ENCODE measurements around the gene SLC7A8.

SLC7A8 gene

DNA sequence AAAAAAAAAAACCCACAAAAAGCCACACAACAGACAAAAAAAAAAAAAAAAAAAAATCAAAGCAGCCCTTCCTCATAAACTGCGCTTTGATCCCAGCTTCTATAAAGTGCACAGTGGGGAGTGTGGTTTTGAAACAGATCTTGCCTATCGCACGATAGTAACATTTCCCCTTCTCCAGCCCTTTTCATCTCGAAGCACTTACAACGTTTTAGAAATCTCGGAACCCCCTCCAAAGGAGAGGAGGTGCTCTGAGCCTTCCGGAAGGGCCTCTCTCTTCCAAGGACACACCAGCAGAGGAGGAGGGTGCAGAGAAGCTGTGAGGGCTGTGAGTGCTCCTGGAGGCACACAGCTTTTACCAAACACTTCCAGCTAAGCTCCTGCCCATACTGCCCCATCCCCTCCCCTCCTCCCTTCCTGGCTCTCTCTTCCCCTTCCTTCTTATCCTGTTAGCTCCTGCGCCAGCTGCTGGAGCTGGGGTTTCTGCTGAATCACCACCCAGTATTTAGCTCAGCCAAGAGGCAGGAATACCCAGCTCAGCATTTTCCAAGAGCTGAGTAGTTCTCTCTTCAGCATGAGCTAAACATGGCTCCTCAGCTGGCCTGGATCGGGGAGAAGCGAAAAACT lies 28.4 kb downstream of the SLC7A8 start:
- DNase-seq (ENCODE audit: low read depth) = peak; percentile 87

DNA sequence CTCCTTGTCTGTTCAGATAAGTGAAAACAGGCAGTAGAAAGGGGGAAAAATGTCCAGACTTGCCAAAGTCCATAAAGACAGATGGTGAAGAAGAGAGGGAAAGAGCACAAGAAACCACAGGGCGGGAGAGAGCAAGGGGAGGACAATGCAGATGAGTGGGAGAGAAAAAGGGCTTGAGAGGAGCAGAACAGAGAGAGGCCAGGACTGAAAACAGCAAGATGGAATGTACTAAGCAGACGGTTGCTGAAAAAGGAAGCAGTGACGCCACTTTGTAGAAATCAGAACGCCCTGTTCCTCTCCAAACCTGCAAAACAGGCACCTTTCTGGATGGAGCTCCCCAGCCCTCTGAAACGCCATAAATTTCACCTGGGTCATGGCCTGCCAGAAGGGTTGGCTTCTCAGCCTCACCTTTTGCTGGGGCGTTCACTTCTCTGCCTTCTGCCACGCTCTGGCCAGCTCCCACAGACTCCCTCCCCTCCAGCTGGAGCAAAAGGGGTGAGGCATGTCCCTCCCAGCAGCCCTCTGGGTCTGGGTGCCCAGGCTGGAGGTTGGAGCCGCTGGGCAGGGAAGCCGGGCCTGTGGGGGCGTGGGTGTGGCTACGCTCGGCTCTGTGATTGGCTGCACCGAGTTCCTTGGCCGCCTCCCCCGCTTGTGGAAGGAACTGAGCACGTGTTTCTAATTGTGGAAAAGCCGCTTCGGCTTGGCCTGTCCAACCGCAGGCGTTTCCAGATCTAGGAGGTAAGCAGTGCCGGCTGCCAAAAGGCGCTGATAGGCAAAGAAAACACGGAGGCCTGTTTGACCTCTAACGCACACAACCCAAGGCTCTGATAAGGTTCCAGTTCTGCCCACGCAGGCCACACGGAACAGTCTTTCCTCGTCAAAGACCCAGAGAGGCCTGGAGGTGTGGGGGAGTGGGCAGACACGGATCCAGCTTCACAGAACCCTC lies 29.3 kb downstream of the SLC7A8 start:
- peak; percentile 87 for DNase-seq (ENCODE audit: low read depth)

DNA sequence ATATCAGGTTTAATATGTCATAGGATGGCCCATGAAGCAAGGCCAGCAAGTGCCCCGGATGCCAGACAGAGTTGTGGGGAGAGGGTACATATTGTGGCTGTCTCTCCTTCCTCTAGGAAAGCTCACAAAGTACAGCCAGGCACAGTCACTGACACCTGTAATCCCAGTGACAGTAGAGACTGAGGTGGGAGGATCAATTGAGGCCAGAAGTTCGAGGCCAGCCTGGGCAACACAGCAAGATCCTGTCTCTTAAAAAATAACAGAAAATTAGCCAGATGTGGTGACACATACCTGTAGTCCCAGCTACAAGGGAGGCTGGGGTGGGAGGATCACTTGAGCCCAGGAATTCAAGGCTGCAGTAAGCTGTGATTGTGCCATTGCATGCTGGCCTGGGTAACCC lies 32.1 kb downstream of the SLC7A8 start:
- no peak for DNase-seq (ENCODE audit: low read depth)

DNA sequence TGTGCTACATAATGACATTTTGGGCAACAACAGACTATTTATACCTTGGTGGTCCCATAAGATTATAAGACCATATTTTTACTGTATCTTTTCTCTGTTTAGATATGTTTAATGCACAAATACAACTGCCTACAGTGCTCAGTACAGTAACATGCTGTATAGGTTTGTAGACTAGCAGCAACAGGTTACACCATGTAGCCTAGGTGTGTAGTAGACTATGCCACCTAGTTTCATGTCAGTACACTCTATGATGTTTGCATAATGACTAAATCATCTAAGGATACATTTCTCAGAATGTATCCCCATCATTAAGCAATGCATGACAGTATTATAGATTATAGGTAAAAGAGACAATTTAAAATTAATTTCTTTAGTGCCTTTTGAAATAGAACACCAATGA lies 33.7 kb downstream of the SLC7A8 start:
- no peak for DNase-seq (ENCODE audit: low read depth)

DNA sequence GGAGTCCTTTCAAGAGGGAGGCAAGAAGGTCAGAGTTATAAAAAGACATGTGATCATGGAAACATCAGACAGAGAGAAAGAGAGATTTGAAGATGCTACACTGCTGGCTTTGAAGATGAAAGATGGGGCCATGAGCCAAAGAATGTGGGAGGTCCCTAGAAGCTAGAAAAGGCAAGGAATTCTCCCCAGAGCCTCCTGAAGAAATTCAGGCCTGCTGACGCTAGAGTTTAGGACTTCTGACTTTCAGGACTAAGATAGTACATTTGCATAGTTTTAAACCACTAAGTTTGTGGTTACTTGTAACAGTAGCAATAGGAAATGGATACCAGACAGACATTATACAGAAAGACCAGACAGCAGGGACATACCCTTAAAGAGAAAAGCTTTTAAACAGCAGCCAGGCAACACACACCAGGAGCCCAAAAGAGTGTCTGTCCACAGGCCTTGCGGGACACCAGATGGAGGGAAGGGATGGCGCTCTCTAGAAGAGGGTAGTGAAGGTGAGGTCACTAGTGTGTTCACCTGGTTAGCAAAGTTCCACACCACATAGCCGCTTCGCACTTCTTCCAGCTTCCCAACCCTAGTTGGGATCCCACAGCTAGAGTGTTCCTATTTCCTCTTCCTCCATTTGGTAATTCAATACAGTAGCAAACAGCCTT lies 34.7 kb downstream of the SLC7A8 start:
- no peak for DNase-seq (ENCODE audit: low read depth)

DNA sequence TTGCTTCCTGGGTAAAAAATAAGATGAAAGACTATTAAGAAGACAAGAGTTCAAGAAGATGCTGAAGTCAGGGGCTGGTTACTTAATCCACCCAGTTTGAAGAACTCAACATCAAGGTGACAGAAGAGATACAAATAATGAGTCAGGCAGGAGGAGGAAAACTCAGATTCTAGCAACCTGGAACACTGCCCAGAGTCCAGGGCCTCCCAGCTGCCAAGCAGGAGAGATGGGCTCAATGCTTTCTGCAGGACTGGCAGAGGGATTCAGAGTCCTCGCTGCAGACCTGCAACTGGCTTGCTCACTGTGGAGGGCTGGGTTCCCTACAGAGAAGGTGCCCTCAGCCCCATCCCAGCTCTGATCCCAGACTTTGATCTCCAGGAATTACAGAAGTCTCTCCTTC lies 35.8 kb downstream of the SLC7A8 start:
- no peak for DNase-seq (ENCODE audit: low read depth)

DNA sequence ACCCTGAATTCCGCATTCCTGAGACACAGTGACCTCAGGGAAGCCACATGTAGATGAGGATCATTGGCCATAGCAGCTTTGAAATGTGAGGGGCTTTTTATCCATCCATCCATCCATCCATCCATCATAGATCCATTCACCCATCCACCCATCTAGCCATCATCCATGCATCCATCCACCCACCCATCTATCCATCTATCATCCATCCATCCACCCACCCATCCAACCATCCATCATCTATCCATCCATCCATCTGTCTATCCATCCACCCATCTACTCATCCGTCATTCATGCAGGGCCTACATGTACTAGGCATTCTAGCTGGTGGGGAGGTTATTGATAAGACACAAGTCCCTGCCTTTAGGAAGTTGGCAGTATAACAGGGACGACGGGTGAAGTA lies 36.5 kb downstream of the SLC7A8 start:
- DNase-seq (ENCODE audit: low read depth) = no peak

DNA sequence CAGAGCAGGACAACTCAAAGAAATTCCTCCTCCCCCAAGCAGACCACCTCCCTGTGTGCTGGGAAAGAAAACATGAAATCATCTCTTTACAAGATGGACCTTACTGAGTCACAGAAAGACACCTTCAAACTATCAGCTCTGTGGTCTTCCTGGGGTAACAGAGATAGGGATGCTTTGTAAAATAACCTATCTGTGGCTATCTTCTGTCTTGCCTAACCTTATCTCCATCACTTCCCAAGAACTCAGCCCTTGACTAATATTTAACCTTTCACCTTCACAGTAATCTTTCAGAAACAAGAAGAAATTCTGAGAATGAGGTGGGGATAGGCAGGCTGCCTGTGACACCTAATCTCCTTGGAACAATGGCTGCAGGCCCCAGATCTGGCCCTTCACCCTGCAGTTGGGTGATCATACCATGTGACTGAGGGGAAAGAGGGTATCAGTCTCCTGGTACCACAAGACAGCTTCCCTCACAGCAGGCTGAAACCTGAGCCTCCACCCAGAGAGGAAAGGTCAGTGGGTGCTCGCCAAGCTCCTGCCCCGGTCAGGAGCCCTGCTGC lies 37.0 kb downstream of the SLC7A8 start:
- DNase-seq (ENCODE audit: low read depth) = no peak

DNA sequence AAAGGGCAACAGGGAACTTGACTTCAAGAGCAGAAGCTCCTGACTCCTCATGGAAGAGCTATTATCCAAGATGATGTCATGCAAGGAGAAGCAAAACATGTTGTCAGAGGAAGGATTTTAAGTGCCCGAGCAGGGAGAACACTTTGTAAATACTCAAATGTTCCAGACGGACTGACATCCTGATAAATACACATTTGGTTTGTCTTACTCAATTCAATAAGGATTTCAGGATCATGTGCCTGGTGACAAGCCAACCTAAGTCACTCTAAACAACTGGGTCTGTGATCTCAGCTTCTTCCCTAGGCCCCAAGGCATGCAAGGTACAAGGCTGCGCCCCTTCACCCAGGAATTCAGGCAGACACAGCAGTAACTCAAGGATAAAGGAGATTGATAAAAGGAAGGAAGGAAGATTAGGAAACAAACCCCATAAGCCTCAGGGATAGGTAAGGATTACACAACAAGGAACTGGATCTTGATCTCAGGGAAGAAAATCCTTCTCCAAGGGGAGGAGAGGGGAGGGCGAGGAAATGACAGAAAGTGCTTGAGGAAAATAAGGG lies 37.6 kb downstream of the SLC7A8 start:
- no peak for DNase-seq (ENCODE audit: low read depth)

DNA sequence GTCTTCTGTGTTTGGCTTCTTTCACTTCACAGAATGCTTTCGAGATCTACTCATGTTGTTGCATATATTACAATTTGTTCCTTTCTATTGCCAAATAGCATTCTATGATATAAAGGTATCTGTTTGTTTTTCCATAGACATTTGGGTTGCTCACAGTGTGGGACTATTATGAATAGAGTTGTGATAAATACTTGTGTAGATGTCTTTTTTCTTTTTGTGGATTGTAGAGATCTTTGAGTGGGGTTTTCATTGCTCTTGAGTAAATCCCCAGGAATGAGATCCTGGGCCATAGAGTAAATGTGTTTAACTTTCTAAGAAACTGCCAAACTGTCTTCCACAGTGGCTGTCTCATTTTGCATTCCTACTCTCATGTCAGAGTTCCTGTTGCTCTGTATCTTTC lies 39.5 kb downstream of the SLC7A8 start:
- no peak for DNase-seq (ENCODE audit: low read depth)

DNA sequence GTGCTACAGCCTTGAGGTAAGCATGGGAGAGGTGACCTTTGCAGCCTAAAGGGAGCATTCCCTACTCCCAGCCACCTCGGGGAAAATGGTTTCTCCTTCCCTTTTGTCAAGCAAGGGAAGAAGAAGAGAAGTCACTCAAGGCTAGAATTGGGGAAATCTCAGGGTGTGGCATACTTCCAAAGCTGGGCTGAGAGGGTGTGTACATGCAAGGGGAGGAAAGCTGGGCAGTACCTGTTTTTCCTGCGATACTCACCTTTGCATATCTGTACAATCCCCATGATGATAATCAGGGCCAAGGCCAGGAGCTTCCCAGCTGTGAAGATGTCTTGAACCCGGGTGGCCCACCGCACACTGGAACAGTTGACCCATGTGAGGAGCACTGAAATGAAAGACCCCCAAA lies 40.6 kb downstream of the SLC7A8 start:
- no peak for DNase-seq (ENCODE audit: low read depth)

DNA sequence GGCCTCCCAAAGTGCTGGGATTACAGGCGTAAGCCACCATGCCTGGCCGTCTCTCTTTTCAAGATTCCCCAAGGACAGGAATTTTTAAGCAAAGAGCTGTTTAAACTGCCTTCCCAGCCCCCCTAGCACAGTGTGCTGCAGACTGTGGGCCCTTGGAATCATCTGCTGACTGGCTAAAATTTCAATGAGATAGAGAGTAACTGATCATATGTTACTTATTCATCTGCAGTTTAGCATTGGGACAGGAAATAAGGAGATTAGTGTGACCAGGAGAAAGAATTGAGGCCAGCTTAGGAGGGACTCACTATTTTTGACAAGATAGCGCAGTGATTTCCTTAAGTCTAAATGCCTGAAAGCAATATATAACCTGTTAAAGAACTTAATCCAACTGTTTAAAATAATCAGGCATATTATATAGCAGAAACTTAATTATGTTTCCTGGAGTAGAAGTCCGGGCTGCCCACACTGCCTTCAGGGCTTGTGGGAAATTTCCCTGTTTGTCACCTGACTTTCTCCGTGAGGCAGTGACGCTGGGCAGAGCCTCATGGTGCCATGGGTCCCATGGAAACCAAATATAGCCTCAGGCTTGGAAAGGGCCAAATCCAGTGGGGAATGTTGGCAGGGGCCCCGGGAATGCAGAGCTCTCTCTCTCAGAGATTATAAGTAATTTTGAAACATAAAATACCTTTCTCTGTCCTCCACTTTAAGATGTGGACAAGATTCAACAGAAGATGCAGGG lies 41.6 kb downstream of the SLC7A8 start:
- no peak for DNase-seq (ENCODE audit: low read depth)

DNA sequence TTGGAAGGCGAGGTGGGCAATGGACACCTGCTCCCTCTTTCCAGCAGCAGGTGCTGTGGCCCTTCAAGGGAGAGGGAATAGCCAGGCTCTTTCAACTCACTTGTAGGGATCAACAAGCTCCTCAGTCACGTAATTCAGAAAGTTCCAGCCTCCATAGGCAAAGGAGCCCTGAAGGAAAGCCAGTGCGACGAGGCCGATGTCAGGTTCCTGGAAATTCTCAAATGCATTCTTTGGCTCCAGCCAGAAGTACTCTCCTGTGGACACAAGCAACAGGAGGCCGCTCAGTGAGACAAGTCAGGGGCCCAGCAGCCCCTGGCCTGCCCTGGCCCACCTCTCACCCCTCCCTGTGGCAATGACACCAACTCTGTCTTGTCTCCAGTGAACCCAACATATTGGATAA lies 43.1 kb downstream of the SLC7A8 start:
- no peak for DNase-seq (ENCODE audit: low read depth)

DNA sequence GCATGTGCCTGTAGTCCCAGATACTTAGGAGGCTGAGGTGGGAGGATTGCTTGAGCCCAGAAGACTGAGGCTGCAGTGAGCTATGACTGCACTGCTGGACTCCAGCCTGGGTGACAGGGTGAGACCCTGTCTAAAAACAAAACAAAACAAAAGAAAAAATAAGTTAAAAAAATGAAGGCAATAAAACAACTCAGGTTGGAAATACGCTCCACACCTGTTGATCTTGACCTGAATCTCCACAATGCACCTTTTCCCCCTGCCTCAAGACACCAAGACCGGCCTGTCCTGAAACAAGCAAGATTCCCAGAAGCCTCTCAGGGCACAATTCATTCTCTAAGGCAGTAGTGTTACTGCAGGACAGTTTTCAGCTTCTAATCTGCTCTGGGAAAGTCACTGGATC lies 43.6 kb downstream of the SLC7A8 start:
- DNase-seq (ENCODE audit: low read depth) = no peak

DNA sequence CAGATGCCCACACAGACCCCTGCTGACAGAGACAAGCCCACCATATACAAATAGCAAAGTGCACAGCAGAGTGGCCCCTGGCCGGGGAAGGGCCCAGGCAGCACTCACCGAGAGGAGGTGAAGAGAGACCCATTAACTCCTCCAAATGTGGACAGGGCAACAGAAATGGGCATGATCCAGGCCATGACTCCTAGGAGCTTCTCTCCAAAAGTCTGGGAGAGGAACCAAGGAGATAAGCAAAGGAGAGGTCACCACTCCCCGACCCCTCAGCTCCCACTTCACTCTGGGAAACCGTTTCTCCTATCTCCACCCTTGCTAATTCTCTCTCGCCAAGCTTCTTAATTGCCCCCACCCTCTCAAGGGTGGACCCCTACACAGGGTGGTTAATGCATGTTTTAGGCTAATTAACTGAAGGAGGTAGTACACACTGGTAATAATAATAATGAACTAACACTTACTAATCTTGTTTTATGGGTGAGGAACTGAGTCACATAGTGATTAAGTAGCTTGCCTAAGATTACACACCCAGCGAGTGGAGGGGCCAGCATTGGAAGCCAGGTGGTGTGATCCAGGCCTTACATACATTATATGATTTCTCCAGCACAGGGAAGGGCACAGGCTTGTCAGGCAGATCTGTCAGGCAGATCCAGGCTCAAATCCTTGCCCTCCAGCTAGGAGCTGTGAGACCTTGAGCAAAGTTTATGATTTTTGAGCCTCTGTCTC lies 45.5 kb downstream of the SLC7A8 start:
- DNase-seq (ENCODE audit: low read depth) = no peak

DNA sequence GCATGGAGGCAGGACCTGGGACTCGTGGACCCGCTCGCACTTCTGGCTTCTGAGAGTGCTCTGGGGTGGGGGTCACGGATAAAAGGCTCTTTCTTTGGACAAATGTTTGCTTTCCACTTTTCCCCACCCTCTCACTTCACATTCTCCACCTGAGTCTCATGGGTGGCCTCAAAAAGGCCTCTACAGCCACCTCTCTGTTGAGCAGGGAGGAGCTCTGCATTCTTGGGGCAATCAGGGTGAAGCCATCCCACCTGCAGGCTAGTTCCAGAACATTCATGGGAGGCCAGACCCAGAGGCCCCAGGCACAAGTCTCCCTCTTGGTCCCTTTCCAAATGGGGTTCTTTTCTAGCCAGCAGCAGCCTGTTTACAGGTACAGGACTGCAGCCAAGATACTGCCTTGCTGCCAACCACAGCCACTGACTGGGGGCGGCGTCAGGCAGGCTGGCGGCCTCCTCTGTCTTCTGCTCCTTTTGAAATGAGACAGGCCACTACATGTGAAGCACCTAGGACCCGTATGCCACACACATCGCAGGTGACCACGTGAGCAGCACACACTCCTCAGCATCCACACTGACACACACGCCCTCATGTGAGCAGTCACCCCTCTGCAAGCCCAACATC lies 46.2 kb downstream of the SLC7A8 start:
- DNase-seq (ENCODE audit: low read depth) = no peak

DNA sequence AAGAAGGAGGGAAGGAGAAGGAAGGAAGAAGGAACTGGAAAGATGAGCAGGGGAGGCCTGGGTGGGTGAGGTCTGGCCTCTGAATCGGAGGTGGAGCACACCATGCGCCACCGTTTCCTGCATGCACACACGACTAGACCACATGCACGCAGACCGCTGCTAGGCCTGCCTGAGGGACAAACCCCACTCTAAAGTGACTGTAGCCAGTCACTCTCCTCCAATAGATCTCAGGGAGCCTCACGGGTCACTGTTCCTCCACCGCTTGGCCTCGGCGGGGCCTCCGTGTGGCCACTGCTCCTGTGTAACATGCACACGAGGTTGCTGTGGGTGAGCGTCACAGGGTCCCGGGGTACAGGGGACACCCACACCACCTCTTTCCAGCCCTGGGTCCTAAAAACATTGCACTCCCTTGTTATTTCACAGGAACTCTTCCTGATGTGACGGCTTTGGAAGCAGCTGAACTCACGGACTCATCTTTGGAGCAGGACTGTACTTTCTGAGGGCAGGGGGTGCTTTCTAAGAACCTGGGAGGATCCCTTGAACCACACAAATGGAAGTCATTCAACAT lies 46.8 kb downstream of the SLC7A8 start:
- DNase-seq (ENCODE audit: low read depth) = no peak

DNA sequence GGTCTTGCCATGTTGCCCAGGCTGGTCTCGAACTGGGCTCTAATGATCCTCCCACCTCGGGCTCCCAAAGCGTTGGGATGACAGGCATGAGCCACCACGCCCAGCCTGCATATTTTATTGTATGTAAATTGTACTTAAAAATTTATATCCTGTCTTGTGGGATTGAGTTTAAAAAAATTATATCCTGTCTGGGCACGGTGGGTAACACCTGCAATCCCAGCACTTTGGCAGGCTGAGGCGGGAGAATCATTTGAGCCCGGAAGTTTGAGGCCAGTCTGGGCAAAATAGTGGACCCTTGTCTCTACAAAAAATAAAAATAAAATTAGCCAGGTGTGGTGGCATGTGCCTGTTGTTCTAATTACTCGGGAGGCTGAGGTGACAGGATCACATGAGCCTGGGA lies 50.5 kb downstream of the SLC7A8 start:
- no peak for DNase-seq (ENCODE audit: low read depth)

DNA sequence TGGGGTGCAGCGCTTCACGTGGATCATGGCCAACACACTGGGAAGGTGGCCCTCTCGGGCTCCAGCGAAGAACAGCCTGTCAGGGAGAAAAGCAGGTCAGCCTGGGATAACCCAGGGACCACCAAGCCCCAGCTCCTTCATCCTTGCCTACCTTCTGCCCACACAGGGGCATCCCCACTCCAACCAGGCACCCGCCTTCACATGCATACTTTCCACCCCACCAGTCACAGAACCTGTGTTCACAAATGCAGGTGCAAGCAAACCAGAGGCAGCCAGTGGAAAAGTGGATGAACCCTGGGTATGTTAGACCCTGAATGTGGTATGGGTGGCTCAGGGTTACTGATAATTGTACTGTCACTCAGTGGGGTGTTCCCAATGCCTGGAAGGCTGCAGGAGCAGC lies 52.0 kb downstream of the SLC7A8 start:
- DNase-seq (ENCODE audit: low read depth) = no peak

DNA sequence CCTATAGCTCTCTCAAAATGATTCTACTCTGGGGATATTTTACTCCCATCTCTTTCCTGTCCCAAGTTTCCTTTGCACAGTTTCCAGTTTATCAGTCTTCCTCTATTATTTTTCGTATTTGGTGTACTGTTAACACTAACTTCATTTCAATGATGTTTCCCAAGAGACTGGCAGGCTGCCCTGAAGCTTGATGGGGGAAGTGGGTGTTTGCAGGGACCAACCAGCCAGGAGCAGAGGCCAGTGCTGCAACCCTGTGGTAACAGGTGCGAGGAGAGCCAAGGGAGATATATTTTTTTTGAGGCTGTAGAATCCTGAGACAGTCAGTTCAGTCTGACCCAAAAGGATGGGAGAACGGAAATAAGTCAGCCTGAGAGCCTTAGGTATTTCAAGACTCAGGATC lies 52.6 kb downstream of the SLC7A8 start:
- DNase-seq (ENCODE audit: low read depth) = no peak

All from fibroblast of the conjunctiva (primary cell).